Ovary (tissue), 3 donors: Measurements from ENCODE around the gene RAP2A.

Experiments
- CTCF ChIP-seq, 3 donors: fragments of 450-650 bp in 2 of 3; fragments of 200-600 bp in 1 of 3; IDR thresholded peaks; one replicate each; pipeline versions ENCODE4 v1.5.1 to v1.8.0; 2016 to 2022; ENCODE audit warnings: antibody characterized with exemption in 3 of 3, mild to moderate bottlenecking in 1 of 3
- EP300 ChIP-seq: sonication (generic); formaldehyde crosslinking; IDR thresholded peaks from one replicate; pipeline ENCODE4 v1.6.1; 2017; ENCODE audit warnings: antibody characterized with exemption
- donor health status: DM: no; HTN: no; CAD: no.

- no peak for TF ChIP-seq CTCF (IDR thresholded peaks at IDR 0.05)
- no peak for TF ChIP-seq EP300
Measured at GRCh38 chr13:97502706-97503105, 68.7 kb downstream of the RAP2A start.
